Measurements from ENCODE around the gene ADAMTS1.
A peak's percentile ranks its signal among the peaks of the same experiment; 100 is the strongest.

ADAMTS1 gene

DNA sequence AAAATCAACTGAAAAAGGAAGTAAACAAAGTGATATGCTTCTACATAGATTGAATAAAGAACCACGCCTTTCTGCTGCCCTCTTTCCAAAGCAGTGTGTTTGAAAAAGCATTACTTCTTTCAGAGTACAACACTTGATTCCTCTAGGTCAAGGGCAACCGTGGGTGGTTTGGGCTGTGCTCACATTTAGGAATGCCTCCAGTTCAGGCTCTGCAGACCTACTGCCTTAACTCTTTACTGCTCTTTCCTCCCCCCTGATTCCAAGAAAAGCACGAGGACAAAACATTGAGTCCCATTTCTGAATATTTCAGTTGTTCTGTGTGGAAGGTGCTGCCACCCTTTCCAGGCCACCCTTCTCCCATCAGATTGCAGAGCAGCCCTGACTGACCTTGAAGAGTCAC, 45.2 kb downstream of the ADAMTS1 start:
- TF ChIP-seq ZC3H10 (CRISPR knock-in tag; IDR thresholded peaks at IDR 0.05) (no peak), OSR1 (CRISPR knock-in tag; IDR thresholded peaks at IDR 0.05) (no peak)
- ATAC-seq = no peak

DNA sequence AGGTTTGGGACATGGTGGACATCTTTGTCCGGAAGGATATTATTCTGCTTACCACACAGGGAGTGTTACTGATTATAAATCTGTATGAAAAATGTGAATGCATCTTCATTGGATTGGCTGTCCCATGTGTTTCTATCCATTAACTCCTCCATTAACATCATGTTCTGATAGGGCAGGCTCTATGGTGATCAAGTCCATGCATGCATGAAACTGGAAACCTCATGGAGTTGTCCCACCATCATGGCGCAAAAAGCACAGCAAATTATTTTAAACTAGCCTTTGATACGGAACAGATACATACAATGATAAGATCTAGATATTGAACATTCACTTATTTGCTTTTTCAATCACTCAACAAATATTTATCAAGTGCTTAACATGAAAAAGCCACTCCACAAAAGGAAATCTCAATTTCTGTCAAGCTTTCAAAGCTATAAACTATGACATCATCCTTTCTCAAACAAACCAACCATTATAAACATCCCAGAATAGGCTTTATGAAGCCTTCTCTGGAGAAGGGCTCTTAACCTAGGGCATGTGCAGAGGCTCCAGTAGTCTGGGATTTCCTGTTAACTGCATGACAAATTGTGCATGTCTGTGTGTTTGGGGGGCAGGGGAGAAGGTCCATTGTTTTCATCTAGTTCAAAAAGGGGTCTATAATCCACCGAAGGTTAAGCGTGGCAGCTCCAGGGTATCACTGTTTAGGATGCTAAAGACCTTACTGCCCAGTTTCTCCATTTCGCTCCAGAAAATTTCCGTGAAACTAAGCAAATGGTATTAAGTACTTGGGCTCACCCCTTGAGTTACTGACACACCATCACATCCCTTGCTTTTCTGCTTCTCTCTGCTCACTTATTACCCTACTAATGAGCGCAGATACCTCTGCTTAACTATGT, 46.1 kb downstream of the ADAMTS1 start:
- TF ChIP-seq ARNTL (CRISPR knock-in tag; IDR thresholded peaks at IDR 0.05; ENCODE audit: borderline replicate concordance, low read depth) (no peak), OSR1 (CRISPR knock-in tag; IDR thresholded peaks at IDR 0.05) (no peak), ISL1 (CRISPR knock-in tag; IDR thresholded peaks at IDR 0.05) (0 out of 2 replicates have a peak, but pooled peaks have one; percentile 9)
- ATAC-seq = no peak

DNA sequence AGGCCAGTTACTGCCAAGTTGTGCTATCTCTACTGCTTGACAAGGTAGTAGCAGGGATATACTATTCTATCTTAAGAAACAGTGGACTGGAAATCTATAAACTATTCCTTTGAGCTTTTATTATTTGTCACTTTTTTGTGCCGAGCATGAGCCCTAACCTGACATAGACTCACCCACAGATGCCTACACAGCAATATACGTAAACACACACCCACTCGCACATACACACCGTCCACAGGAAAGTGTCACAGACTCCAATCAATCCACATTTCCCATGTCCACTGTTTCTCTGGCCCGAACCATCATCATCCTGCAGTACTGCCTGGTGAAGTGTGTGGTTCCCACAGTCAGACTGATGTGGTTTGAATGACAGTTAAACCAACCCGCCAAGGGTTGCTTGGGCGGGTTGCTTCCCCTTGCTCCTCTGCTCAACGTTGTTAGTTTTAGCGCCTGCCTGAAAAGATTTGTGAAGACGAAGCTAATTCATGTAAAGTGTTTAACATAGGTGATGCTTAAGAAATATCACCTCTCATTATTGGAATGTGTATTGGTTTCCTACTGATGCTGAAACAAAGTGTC, 47.2 kb downstream of the ADAMTS1 start:
- no peak for ATAC-seq
- TF ChIP-seq GLIS3 (CRISPR knock-in tag; IDR thresholded peaks at IDR 0.05) = no peak
- TF ChIP-seq, protein P1, sequence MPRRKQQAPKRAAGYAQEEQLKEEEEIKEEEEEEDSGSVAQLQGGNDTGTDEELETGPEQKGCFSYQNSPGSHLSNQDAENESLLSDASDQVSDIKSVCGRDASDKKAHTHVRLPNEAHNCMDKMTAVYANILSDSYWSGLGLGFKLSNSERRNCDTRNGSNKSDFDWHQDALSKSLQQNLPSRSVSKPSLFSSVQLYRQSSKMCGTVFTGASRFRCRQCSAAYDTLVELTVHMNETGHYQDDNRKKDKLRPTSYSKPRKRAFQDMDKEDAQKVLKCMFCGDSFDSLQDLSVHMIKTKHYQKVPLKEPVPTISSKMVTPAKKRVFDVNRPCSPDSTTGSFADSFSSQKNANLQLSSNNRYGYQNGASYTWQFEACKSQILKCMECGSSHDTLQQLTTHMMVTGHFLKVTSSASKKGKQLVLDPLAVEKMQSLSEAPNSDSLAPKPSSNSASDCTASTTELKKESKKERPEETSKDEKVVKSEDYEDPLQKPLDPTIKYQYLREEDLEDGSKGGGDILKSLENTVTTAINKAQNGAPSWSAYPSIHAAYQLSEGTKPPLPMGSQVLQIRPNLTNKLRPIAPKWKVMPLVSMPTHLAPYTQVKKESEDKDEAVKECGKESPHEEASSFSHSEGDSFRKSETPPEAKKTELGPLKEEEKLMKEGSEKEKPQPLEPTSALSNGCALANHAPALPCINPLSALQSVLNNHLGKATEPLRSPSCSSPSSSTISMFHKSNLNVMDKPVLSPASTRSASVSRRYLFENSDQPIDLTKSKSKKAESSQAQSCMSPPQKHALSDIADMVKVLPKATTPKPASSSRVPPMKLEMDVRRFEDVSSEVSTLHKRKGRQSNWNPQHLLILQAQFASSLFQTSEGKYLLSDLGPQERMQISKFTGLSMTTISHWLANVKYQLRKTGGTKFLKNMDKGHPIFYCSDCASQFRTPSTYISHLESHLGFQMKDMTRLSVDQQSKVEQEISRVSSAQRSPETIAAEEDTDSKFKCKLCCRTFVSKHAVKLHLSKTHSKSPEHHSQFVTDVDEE (CRISPR knock-in tag; IDR thresholded peaks at IDR 0.05) = no peak
- TF ChIP-seq, protein P2, sequence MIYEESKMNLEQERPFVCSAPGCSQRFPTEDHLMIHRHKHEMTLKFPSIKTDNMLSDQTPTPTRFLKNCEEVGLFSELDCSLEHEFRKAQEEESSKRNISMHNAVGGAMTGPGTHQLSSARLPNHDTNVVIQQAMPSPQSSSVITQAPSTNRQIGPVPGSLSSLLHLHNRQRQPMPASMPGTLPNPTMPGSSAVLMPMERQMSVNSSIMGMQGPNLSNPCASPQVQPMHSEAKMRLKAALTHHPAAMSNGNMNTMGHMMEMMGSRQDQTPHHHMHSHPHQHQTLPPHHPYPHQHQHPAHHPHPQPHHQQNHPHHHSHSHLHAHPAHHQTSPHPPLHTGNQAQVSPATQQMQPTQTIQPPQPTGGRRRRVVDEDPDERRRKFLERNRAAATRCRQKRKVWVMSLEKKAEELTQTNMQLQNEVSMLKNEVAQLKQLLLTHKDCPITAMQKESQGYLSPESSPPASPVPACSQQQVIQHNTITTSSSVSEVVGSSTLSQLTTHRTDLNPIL (CRISPR knock-in tag; IDR thresholded peaks at IDR 0.05; ENCODE audit: low read depth) = no peak
- no peak for TF ChIP-seq SNAI2 (CRISPR knock-in tag; IDR thresholded peaks at IDR 0.05)
- no peak for TF ChIP-seq RARB (CRISPR knock-in tag; IDR thresholded peaks at IDR 0.05)
- TF ChIP-seq ZNF8 (CRISPR knock-in tag; IDR thresholded peaks at IDR 0.05) = no peak
- TF ChIP-seq TOX (CRISPR knock-in tag; IDR thresholded peaks at IDR 0.05; ENCODE audit: borderline replicate concordance) = no peak
- TF ChIP-seq BACH2 (CRISPR knock-in tag; IDR thresholded peaks at IDR 0.05; ENCODE audit: borderline replicate concordance) = no peak
- TF ChIP-seq OSR1 (CRISPR knock-in tag; IDR thresholded peaks at IDR 0.05) = no peak
- TF ChIP-seq, protein P3, sequence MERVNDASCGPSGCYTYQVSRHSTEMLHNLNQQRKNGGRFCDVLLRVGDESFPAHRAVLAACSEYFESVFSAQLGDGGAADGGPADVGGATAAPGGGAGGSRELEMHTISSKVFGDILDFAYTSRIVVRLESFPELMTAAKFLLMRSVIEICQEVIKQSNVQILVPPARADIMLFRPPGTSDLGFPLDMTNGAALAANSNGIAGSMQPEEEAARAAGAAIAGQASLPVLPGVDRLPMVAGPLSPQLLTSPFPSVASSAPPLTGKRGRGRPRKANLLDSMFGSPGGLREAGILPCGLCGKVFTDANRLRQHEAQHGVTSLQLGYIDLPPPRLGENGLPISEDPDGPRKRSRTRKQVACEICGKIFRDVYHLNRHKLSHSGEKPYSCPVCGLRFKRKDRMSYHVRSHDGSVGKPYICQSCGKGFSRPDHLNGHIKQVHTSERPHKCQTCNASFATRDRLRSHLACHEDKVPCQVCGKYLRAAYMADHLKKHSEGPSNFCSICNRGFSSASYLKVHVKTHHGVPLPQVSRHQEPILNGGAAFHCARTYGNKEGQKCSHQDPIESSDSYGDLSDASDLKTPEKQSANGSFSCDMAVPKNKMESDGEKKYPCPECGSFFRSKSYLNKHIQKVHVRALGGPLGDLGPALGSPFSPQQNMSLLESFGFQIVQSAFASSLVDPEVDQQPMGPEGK (CRISPR knock-in tag; IDR thresholded peaks at IDR 0.05; ENCODE audit: borderline replicate concordance) = no peak
- TF ChIP-seq TCF4 (CRISPR knock-in tag; IDR thresholded peaks at IDR 0.05; ENCODE audit: borderline replicate concordance) = no peak

DNA sequence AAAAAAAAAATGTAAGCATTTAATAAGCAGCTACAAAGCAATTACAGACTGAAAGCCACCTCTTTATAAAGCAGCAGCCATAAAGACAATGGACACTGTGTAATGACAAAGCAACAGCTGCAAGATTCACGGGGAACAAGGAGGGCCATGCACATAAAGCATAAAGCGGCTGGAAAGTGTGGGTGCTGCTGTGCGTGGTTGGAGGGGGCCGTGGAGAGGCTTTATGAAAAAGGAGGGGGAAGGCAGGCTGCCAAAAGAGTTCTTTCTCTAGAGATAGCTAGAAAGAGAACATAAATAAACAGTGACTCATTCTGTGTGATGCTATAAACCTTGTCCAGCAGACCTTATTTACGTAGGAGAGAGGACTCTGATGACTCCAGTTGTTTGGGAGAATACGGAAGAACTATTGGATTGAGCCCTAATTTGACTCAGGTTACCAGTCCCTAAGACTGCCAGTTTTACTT, 49.3 kb downstream of the ADAMTS1 start:
- peak; percentile 96 for ATAC-seq
- no peak for TF ChIP-seq ZFP30 (CRISPR knock-in tag; IDR thresholded peaks at IDR 0.05)
- peak; percentile 41; the same call in 1 of the 2 replicates for TF ChIP-seq ISL1 (CRISPR knock-in tag; IDR thresholded peaks at IDR 0.05)
- no peak for TF ChIP-seq OSR1 (CRISPR knock-in tag; IDR thresholded peaks at IDR 0.05)
- TF ChIP-seq PPARA (CRISPR knock-in tag; IDR thresholded peaks at IDR 0.05; ENCODE audit: borderline replicate concordance) = no peak
- no peak for TF ChIP-seq GLIS3 (CRISPR knock-in tag; IDR thresholded peaks at IDR 0.05)
- TF ChIP-seq, protein P1 (CRISPR knock-in tag; IDR thresholded peaks at IDR 0.05) = no peak
- TF ChIP-seq SNAI2 (CRISPR knock-in tag; IDR thresholded peaks at IDR 0.05) = no peak
- TF ChIP-seq, protein P2 (CRISPR knock-in tag; IDR thresholded peaks at IDR 0.05; ENCODE audit: low read depth) = no peak
- TF ChIP-seq TCF4 (CRISPR knock-in tag; IDR thresholded peaks at IDR 0.05; ENCODE audit: borderline replicate concordance) = 0 out of 2 replicates have a peak, but pooled peaks have one; percentile 13
- TF ChIP-seq, protein P3 (CRISPR knock-in tag; IDR thresholded peaks at IDR 0.05; ENCODE audit: borderline replicate concordance) = peak; percentile 60; the same call in 1 of the 2 replicates
- no peak for TF ChIP-seq ESRRG (CRISPR knock-in tag; IDR thresholded peaks at IDR 0.05)
- TF ChIP-seq, protein P4, sequence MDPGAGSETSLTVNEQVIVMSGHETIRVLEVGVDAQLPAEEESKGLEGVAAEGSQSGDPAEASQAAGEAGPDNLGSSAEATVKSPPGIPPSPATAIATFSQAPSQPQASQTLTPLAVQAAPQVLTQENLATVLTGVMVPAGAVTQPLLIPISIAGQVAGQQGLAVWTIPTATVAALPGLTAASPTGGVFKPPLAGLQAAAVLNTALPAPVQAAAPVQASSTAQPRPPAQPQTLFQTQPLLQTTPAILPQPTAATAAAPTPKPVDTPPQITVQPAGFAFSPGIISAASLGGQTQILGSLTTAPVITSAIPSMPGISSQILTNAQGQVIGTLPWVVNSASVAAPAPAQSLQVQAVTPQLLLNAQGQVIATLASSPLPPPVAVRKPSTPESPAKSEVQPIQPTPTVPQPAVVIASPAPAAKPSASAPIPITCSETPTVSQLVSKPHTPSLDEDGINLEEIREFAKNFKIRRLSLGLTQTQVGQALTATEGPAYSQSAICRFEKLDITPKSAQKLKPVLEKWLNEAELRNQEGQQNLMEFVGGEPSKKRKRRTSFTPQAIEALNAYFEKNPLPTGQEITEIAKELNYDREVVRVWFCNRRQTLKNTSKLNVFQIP (CRISPR knock-in tag; IDR thresholded peaks at IDR 0.05; ENCODE audit: borderline replicate concordance, low read depth) = 0 out of 2 replicates have a peak, but pooled peaks have one; percentile 66
- no peak for TF ChIP-seq BACH2 (CRISPR knock-in tag; IDR thresholded peaks at IDR 0.05; ENCODE audit: borderline replicate concordance)
- no peak for TF ChIP-seq RARB (CRISPR knock-in tag; IDR thresholded peaks at IDR 0.05)
- TF ChIP-seq ZNF8 (CRISPR knock-in tag; IDR thresholded peaks at IDR 0.05) = no peak
